Colonic mucosa (tissue), 4 donors: ENCODE results near the gene AQR. TPM values are rescaled to one million over a fixed set of nuclear protein-coding genes. Genes with fewer than 3 reads are reported as not detected.
"Not testable (repeated sequence)": the region's sequence is repeated elsewhere in the genome, so short reads cannot be mapped to it uniquely, and the experiment has no call there.

Experiments used
- DNase-seq: peaks from one replicate; pipeline ENCODE4 v3.0.0-alpha.2; 2020
- H3K27ac ChIP-seq: fragments of 200-600 bp; one replicate; pipeline ENCODE4 v1.8.0; 2021
- H3K27me3 ChIP-seq: fragments of 200-600 bp; one replicate; pipeline ENCODE4 v1.8.0; 2021
- H3K36me3 ChIP-seq: fragments of 200-600 bp; one replicate; pipeline ENCODE4 v1.8.0; 2021
- H3K4me1 ChIP-seq: fragments of 200-600 bp; one replicate; pipeline ENCODE4 v1.8.0; 2021; ENCODE audit warnings: mild to moderate bottlenecking
- H3K4me3 ChIP-seq: fragments of 200-600 bp; one replicate; pipeline ENCODE4 v1.8.0; 2021
- H3K9ac ChIP-seq, 2 donors: one replicate each; pipeline ENCODE4 v1.7.0; 2013; ENCODE audit warnings: control low read depth in 2 of 2, low read depth in 2 of 2, low read length in 2 of 2
- H3K9me3 ChIP-seq: fragments of 200-600 bp; one replicate; pipeline ENCODE4 v1.8.0; 2021
- CTCF ChIP-seq: fragments of 200-600 bp; IDR thresholded peaks from one replicate; pipeline ENCODE4 v1.8.0; 2022; ENCODE audit warnings: antibody characterized with exemption, mild to moderate bottlenecking
- intact Hi-C: fragments of 100-400 bp; cut with DNase I; formaldehyde crosslinking; loops from one replicate; pipeline ENCODE4 v1.14.1; 2022
- total RNA-seq, 2 donors: library from RNA; stranded (reverse); fragmentation: NEBNext Ultra II Directional in 1 of 2; extraction: Animal tissue kit (Norgen Biotek cat#: 25700) in 1 of 2; gene quantifications; one replicate each; pipeline ENCODE4 v1.2.1, GENCODE V29; 2021
- donor health status: healthy.
- donor health status: DM: no; HTN: no; CAD: no.
- donor health status: DM: no; HTN: no; CAD: no.

AQR gene
- total RNA-seq, 2 donors from 2014 or later = 26.5 to 27.0 TPM

- no peak for DNase-seq
- Histone ChIP-seq H3K36me3 (peaks cover 18% of the 10 kb centered on the region), H3K4me1 (no peaks in the 10 kb centered on the region), H3K27ac (no peak overlapping the region), H3K9me3 (no peaks in the 10 kb centered on the region), H3K4me3 (no peak overlapping the region), H3K9ac (no peak overlapping the region), H3K27me3 (no peaks in the 10 kb centered on the region)
- no peak for TF ChIP-seq CTCF
- intact Hi-C loops = no loop called here
These were observed 27.7 kb downstream of the AQR start for GRCh38 chr15:34941831-34942230.

- no peak overlapping the region for H3K4me3 ChIP-seq
- intact Hi-C loops = no loop called here
- no peaks in the 10 kb centered on the region for H3K9me3 ChIP-seq
- no peak overlapping the region for H3K27ac ChIP-seq
- DNase-seq = no peak
- H3K4me1 ChIP-seq = no peaks in the 10 kb centered on the region
- no peak for TF ChIP-seq CTCF
- no peak overlapping the region for H3K9ac ChIP-seq
- no peaks in the 10 kb centered on the region for H3K27me3 ChIP-seq
- peaks cover 18% of the 10 kb centered on the region for H3K36me3 ChIP-seq
These were observed 28.3 kb downstream of the AQR start for GRCh38 chr15:34941185-34941698.

GRCh38 chr15:34933432-34933975 is 36.0 kb downstream of the AQR start:
- H3K4me1 ChIP-seq = no peaks in the 10 kb centered on the region
- H3K36me3 ChIP-seq = peaks cover 14% of the 10 kb centered on the region
- H3K9ac ChIP-seq = no peak overlapping the region
- no peak overlapping the region for H3K27ac ChIP-seq
- TF ChIP-seq CTCF = no peak
- no peak for DNase-seq
- no peak overlapping the region for H3K4me3 ChIP-seq
- no peaks in the 10 kb centered on the region for H3K9me3 ChIP-seq
- no peaks in the 10 kb centered on the region for H3K27me3 ChIP-seq
- intact Hi-C loops = no loop called here

- intact Hi-C loops, H3K9me3 ChIP-seq, H3K4me1 ChIP-seq, H3K27ac ChIP-seq, H3K4me3 ChIP-seq, H3K9ac ChIP-seq, H3K27me3 ChIP-seq, DNase-seq: not testable (repeated sequence)
- peaks cover 19% of the 10 kb centered on the region for H3K36me3 ChIP-seq
These were observed 41.2 kb downstream of the AQR start for GRCh38 chr15:34928349-34928748.

- no peaks in the 10 kb centered on the region for H3K9me3 ChIP-seq
- no peak for DNase-seq
- intact Hi-C loops = no loop called here
- no peaks in the 10 kb centered on the region for H3K4me1 ChIP-seq
- H3K4me3 ChIP-seq = no peak overlapping the region
- no peak overlapping the region for H3K27ac ChIP-seq
- TF ChIP-seq CTCF = no peak
- no peak overlapping the region for H3K9ac ChIP-seq
- no peaks in the 10 kb centered on the region for H3K27me3 ChIP-seq
- peaks cover 20% of the 10 kb centered on the region for H3K36me3 ChIP-seq
These were observed 41.8 kb downstream of the AQR start for GRCh38 chr15:34927726-34928125.

GRCh38 chr15:34914317-34914716 is 55.2 kb downstream of the AQR start:
- H3K27me3 ChIP-seq = no peaks in the 10 kb centered on the region
- H3K4me3 ChIP-seq = no peak overlapping the region
- peaks cover 6% of the 10 kb centered on the region for H3K36me3 ChIP-seq
- TF ChIP-seq CTCF = no peak
- intact Hi-C loops = loop anchor here (10.0 kb wide), 2 partner anchors 50 to 300 kb away; no protein-coding TSS in a partner anchor
- no peaks in the 10 kb centered on the region for H3K9me3 ChIP-seq
- no peaks in the 10 kb centered on the region for H3K4me1 ChIP-seq
- no peak overlapping the region for H3K27ac ChIP-seq
- DNase-seq = no peak
- H3K9ac ChIP-seq = no peak overlapping the region
